ENCODE results near the gene LRP1-AS. TPM values are rescaled to one million over a fixed set of nuclear protein-coding genes. Genes with fewer than 3 reads are reported as not detected.

LRP1-AS gene
- total and polyA plus RNA-seq, 3 donors from 2014 or later, result not detected

DNA sequence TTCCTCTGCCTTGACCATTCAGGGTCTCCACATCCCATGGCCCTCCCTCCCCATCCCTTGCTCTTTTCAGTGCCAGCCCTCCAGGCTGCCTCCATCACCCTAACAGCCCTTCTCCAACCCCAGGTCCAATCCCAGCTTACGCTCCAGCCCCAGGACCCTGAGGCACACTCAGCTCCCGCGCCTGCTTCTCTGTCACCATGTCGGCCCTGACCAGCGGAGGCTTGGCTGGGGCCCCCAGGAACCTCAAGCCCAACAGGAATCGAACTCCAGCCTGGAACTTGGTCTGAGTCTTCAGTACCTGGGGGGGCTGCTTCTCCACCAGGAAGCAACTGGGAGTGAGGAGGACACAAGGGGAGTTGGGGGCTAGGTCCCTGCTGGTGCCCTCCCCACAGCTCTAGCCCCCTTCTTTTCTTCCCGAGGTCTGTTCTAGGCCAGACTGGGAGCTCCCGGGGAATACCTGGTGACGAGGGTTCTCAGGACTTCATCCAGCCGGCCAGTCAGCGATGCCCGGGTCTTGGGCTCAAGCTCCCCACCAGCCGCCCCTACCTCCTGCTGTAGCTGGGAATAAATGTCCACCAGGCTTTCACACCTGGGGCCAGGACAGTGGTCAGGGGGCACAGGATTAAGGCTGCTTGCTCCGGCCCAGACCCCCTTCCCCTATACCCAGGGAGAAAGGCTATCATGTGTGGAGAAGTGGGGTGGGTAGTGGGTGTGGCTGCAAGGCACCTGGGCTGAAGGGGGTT is 42.2 kb downstream of the LRP1-AS start:
- Histone ChIP-seq H3K27ac (no peak overlapping the region), H3K4me3 (no peak overlapping the region), H3K9me3 (no peaks in the 10 kb centered on the region), H3K4me1 (peaks cover 12% of the 10 kb centered on the region), H3K36me3 (ENCODE audit: low read depth, missing control alignments) (no peaks in the 10 kb centered on the region), H3K27me3 (no peaks in the 10 kb centered on the region)
- 90 to 97% methylated on average over 11 to 14 of the region's 14 CpGs for WGBS, 2 donors
- DNase-seq, result no peak
- TF ChIP-seq CTCF (IDR thresholded peaks at IDR 0.05) (no peak), POLR2A (IDR thresholded peaks at IDR 0.05) (no peak)
- intact Hi-C loops (cut with DNase I; ENCODE audit: low total_unique reads), result no loop called here

GRCh38 chr12:57104292-57104910 is 43.0 kb downstream of the LRP1-AS start:
- DNase-seq, result no peak
- no peak overlapping the region for H3K27ac ChIP-seq
- H3K4me3 ChIP-seq, result no peak overlapping the region
- peaks cover 7% of the 10 kb centered on the region for H3K4me1 ChIP-seq
- no peaks in the 10 kb centered on the region for H3K27me3 ChIP-seq
- intact Hi-C loops (cut with DNase I; ENCODE audit: low total_unique reads), result no loop called here
- H3K9me3 ChIP-seq, result no peaks in the 10 kb centered on the region
- 93 to 96% methylated on average over 12 of the region's 12 CpGs for WGBS, 2 donors
- H3K36me3 ChIP-seq (ENCODE audit: low read depth, missing control alignments), result no peaks in the 10 kb centered on the region
- no peak for TF ChIP-seq POLR2A (IDR thresholded peaks at IDR 0.05)
- TF ChIP-seq CTCF (IDR thresholded peaks at IDR 0.05), result no peak

DNA sequence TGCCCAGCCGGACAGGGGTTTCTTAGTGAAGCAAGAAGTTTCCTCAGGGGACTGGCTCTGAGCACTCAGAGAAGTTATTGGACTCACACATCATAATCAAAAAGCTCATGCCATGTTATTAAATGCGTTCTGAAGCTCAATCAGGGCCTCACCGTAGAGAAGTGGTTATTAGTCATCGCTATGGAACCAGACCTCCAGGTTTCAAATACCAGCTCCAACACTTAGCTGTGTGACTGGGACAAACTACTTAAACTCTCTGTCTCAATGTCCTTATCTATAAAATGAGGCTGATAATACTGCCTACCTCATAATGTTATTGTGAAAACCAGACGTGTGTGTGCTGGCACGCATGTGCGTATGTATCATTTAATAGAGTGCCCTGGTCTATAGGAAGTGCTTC is 43.6 kb downstream of the LRP1-AS start:
- intact Hi-C loops (cut with DNase I; ENCODE audit: low total_unique reads), result no loop called here
- Histone ChIP-seq H3K9me3 (no peaks in the 10 kb centered on the region), H3K36me3 (ENCODE audit: low read depth, missing control alignments) (no peaks in the 10 kb centered on the region)

DNA sequence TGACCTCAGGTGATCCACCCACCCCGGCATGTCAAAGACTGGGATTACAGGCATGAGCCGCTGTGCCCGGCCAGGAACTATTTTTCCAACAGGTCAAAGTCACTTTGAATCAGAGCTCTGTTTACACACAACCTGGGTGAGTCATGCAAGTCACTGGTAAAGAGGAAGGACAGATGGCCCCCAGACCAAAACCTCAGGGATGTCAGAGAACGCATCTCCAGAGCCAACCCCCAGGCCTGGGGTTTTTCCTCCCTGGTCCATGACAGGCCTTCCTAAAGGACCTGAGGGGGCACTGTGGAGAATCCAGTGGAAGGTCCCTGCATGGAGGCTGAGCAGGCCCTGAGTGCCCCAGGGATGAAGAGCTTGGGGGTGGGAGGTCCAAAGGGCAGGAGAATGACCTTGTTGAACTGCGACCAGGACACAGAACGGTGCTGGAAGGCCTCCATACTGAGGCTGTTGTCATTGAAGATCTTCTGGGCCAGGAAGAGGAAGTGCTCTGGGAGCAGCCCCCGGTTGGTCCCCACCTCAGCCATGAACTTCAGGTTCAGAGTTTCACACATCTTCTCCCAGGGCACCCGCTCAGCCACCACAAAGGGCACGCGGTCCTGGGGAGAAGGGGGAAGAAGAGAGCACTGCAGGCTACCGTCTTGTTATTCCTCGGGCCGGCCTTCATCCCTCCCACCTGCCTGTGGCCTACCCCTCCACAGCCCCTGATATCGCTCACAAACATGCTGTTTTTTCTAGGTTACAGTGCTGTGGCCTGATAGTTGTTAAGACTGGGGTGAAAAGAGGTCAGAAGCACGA is 45.3 kb downstream of the LRP1-AS start:
- Histone ChIP-seq H3K4me1 (no peaks in the 10 kb centered on the region), H3K9me3 (no peaks in the 10 kb centered on the region), H3K27me3 (no peaks in the 10 kb centered on the region), H3K4me3 (no peak overlapping the region), H3K27ac (no peak overlapping the region), H3K36me3 (ENCODE audit: low read depth, missing control alignments) (no peaks in the 10 kb centered on the region)
- 61 to 65% methylated on average over 15 of the region's 15 CpGs for WGBS, 2 donors
- intact Hi-C loops (cut with DNase I; ENCODE audit: low total_unique reads), result no loop called here
- no peak for DNase-seq
- no peak for TF ChIP-seq CTCF (IDR thresholded peaks at IDR 0.05)

More for the DNA sequence above, 43.6 kb downstream of the LRP1-AS start:
- Histone ChIP-seq H3K4me1 (peaks cover 3% of the 10 kb centered on the region), H3K4me3 (no peak overlapping the region), H3K27ac (no peak overlapping the region), H3K27me3 (no peaks in the 10 kb centered on the region)
- TF ChIP-seq POLR2A (IDR thresholded peaks at IDR 0.05) (no peak), CTCF (IDR thresholded peaks at IDR 0.05) (no peak)
- DNase-seq, result no peak
- 90 to 93% methylated on average over 7 of the region's 7 CpGs for WGBS, 2 donors
